IMR-90 (cell line): ENCODE results near the gene FOCAD. TPM values are rescaled to one million over a fixed set of nuclear protein-coding genes. Genes with fewer than 3 reads are reported as not detected.

ENCODE experiments used
- ATAC-seq: fragments of 200-7000 bp; cut with Tn5 transposase; 2 replicates; pipeline ENCODE4 v1.9.1; 2020; ENCODE audit warnings: low read depth, mild to moderate bottlenecking, moderate library complexity
- BruUV-seq: library from RNA; stranded (reverse); fragments of 400-500 nt; replicated peaks from 2 replicates; lab custom pipeline; 2021; lab: Mats Ljungman, UMichigan
- CTCF ChIA-PET: fragments of 300-600 bp; formaldehyde crosslinking; extraction: SDS; loops from one replicate; lab custom pipeline; 2021; ENCODE audit warnings: antibody characterized with exemption; lab: Yijun Ruan, JAX
- POLR2A ChIA-PET: fragments of 300-600 bp; sonication (Branson Sonifier 250); formaldehyde crosslinking; loops from one replicate; lab custom pipeline; 2022; ENCODE audit warnings: antibody characterized with exemption; ENCODE audit not compliant: unreplicated experiment; lab: Charles Lee
- DNase-seq: peaks from one replicate; pipeline ENCODE4 v3.0.0; 2013
- H2AFZ ChIP-seq: replicated peaks from 2 replicates; pipeline ENCODE3; 2013; ENCODE audit warnings: low read length, mild to moderate bottlenecking; ENCODE audit not compliant: poor library complexity
- H2AK5ac ChIP-seq: 2 replicates; pipeline ENCODE4 v1.6.1; 2013; ENCODE audit warnings: low read depth, low read length, inconsistent platforms
- H2AK9ac ChIP-seq: replicated peaks from 2 replicates; pipeline ENCODE3; 2013; ENCODE audit warnings: mild to moderate bottlenecking, low read depth, low read length, moderate library complexity; ENCODE audit not compliant: poor library complexity
- H2BK120ac ChIP-seq: 2 replicates; pipeline ENCODE4 v1.6.1; 2013; ENCODE audit warnings: low read depth, low read length, inconsistent platforms
- H2BK15ac ChIP-seq: 3 replicates; pipeline ENCODE4 v1.6.1; 2013; ENCODE audit warnings: low read depth, low read length, inconsistent platforms
- H2BK20ac ChIP-seq: 2 replicates; pipeline ENCODE4 v1.6.1; 2013; ENCODE audit warnings: low read depth, mild to moderate bottlenecking, inconsistent platforms, low read length, moderate library complexity
- H2BK5ac ChIP-seq: 2 replicates; pipeline ENCODE4 v1.6.1; 2013; ENCODE audit warnings: mild to moderate bottlenecking, low read depth, low read length, inconsistent platforms; ENCODE audit not compliant: poor library complexity, severe bottlenecking
- H3K14ac ChIP-seq: replicated peaks from 2 replicates; pipeline ENCODE4 v1.6.1; 2013; ENCODE audit warnings: low read depth, low read length, inconsistent platforms
- H3K18ac ChIP-seq: 2 replicates; pipeline ENCODE4 v1.6.1; 2013; ENCODE audit warnings: low read depth, low read length, control low read depth
- H3K23ac ChIP-seq: 2 replicates; pipeline ENCODE4 v1.6.1; 2013; ENCODE audit warnings: low read depth, low read length, inconsistent platforms
- H3K27ac ChIP-seq: 2 replicates; pipeline ENCODE4 v1.5.1; 2013; ENCODE audit warnings: mild to moderate bottlenecking, control low read depth, low read length; ENCODE audit not compliant: insufficient read depth
- H3K27me3 ChIP-seq: 2 replicates; pipeline ENCODE4 v1.6.1; 2013; ENCODE audit warnings: low read length; ENCODE audit not compliant: control insufficient read depth, insufficient read depth
- H3K36me3 ChIP-seq: 2 replicates; pipeline ENCODE4 v1.6.1; 2013; ENCODE audit warnings: low read length, mixed read lengths; ENCODE audit not compliant: control insufficient read depth, insufficient read depth
- H3K4ac ChIP-seq: 2 replicates; pipeline ENCODE4 v1.6.1; 2013; ENCODE audit warnings: low read depth, low read length, inconsistent platforms
- H3K4me1 ChIP-seq: 2 replicates; pipeline ENCODE4 v1.6.1; 2013; ENCODE audit warnings: low read length, mixed read lengths; ENCODE audit not compliant: control insufficient read depth, insufficient read depth
- H3K4me2 ChIP-seq: 2 replicates; pipeline ENCODE4 v1.6.1; 2013; ENCODE audit warnings: low read depth, mild to moderate bottlenecking, control low read depth, low read length, moderate library complexity
- H3K4me3 ChIP-seq: 2 replicates; pipeline ENCODE4 v1.5.1; 2013; ENCODE audit warnings: low read depth, mild to moderate bottlenecking, control low read depth, low read length, moderate library complexity; ENCODE audit not compliant: insufficient read depth
- H3K56ac ChIP-seq: 2 replicates; pipeline ENCODE4 v1.6.1; 2013; ENCODE audit warnings: low read length, inconsistent platforms; ENCODE audit not compliant: insufficient read depth; ENCODE audit errors: extremely low read depth
- H3K79me1 ChIP-seq, 2 experiments: 2 replicates each; pipeline ENCODE4 v1.6.1; 2013; ENCODE audit warnings: low read length in 2 of 2, inconsistent platforms in 1 of 2, low read depth in 1 of 2
- H3K9ac ChIP-seq: 2 replicates; pipeline ENCODE4 v1.6.1; 2013; ENCODE audit warnings: low read depth, low read length, control low read depth
- H3K9me1 ChIP-seq: 2 replicates; pipeline ENCODE4 v1.6.1; 2013; ENCODE audit warnings: low read length, inconsistent platforms; ENCODE audit not compliant: insufficient read depth
- H3K9me3 ChIP-seq: 2 replicates; pipeline ENCODE4 v1.6.1; 2013; ENCODE audit warnings: low read length; ENCODE audit not compliant: control insufficient read depth, insufficient read depth
- H4K20me1 ChIP-seq: 2 replicates; pipeline ENCODE4 v1.6.1; 2013; ENCODE audit warnings: low read length, inconsistent platforms; ENCODE audit not compliant: insufficient read depth
- H4K5ac ChIP-seq: 2 replicates; pipeline ENCODE4 v1.6.1; 2013; ENCODE audit warnings: mild to moderate bottlenecking, low read depth, low read length, control low read depth
- H4K8ac ChIP-seq, 2 experiments: 2 replicates each; pipeline ENCODE4 v1.6.1; 2013; ENCODE audit warnings: low read depth in 2 of 2, low read length in 2 of 2, control low read depth in 1 of 2, inconsistent platforms in 1 of 2
- H4K91ac ChIP-seq: 2 replicates; pipeline ENCODE4 v1.6.1; 2013; ENCODE audit warnings: low read depth, low read length, inconsistent platforms; ENCODE audit not compliant: insufficient read depth
- BHLHE40 ChIP-seq: fragments of 150-350 bp; IDR thresholded peaks from 2 replicates; pipeline ENCODE4 v1.6.1; 2016; ENCODE audit warnings: mild to moderate bottlenecking, low read depth, low read length
- CEBPB ChIP-seq: IDR thresholded peaks from 2 replicates; pipeline ENCODE4 v1.6.1; 2012; ENCODE audit warnings: low read depth, low read length, improper control_type of control experiment
- CHD1 ChIP-seq: IDR thresholded peaks from 2 replicates; pipeline ENCODE4 v1.6.1; 2012; ENCODE audit warnings: low read depth, low read length, improper control_type of control experiment
- FOS ChIP-seq: fragments of 150-350 bp; IDR thresholded peaks from 2 replicates; pipeline ENCODE4 v1.6.1; 2016; ENCODE audit warnings: low read depth, low read length
- MAFK ChIP-seq: IDR thresholded peaks from 2 replicates; pipeline ENCODE4 v1.6.1; 2012; ENCODE audit warnings: low read depth, low read length, improper control_type of control experiment
- MAZ ChIP-seq: IDR thresholded peaks from 2 replicates; pipeline ENCODE4 v1.6.1; 2012; ENCODE audit warnings: low read depth, mild to moderate bottlenecking, low read length, improper control_type of control experiment, moderate library complexity, borderline replicate concordance
- MXI1 ChIP-seq: IDR thresholded peaks from 2 replicates; pipeline ENCODE4 v1.6.1; 2012; ENCODE audit warnings: low read depth, mild to moderate bottlenecking, low read length, moderate library complexity, borderline replicate concordance
- NFE2L2 ChIP-seq: fragments of 150-350 bp; IDR thresholded peaks from 2 replicates; pipeline ENCODE4 v1.6.1; 2016; ENCODE audit warnings: low read depth, mild to moderate bottlenecking, low read length
- POLR2A ChIP-seq: IDR thresholded peaks from 2 replicates; pipeline ENCODE4 v1.6.1; 2012; ENCODE audit warnings: mild to moderate bottlenecking, low read depth, low read length
- RAD21 ChIP-seq: IDR thresholded peaks from 2 replicates; pipeline ENCODE4 v1.6.1; 2012; ENCODE audit warnings: low read length, improper control_type of control experiment
- RCOR1 ChIP-seq: IDR thresholded peaks from 2 replicates; pipeline ENCODE4 v1.6.1; 2012; ENCODE audit warnings: mild to moderate bottlenecking, low read length, improper control_type of control experiment; ENCODE audit not compliant: insufficient replicate concordance
- RFX5 ChIP-seq: IDR thresholded peaks from 2 replicates; pipeline ENCODE4 v1.8.0; 2012; ENCODE audit warnings: low read depth, mild to moderate bottlenecking, low read length, moderate library complexity
- SMC3 ChIP-seq: fragments of 150-350 bp; IDR thresholded peaks from 2 replicates; pipeline ENCODE4 v1.6.1; 2016; ENCODE audit warnings: low read depth, mild to moderate bottlenecking, antibody characterized with exemption, low read length, moderate library complexity
- WGBS, 2 experiments: methylation state at CpG; one replicate each; pipeline versions ENCODE4 v1.1.5 to v1.1.7; 2013; ENCODE audit warnings: missing lambda C conversion rate in 2 of 2; ENCODE audit not compliant: insufficient read length in 1 of 2; ENCODE audit errors: extremely low coverage in 2 of 2; 5-methylcytosine and 5-hydroxymethylcytosine counted together
- dilution Hi-C: fragments of 300-500 bp; cut with HindIII; formaldehyde crosslinking; loops from one replicate; pipeline ENCODE4 v1.14.3; 2018; ENCODE audit warnings: low sequenced_read_pairs; ENCODE audit not compliant: unreplicated experiment
- in situ Hi-C: fragments of 300-500 bp; cut with MboI; formaldehyde crosslinking; loops from 3 replicates; pipeline ENCODE4 v1.14.3; 2019; ENCODE audit warnings: low sequenced_read_pairs, inconsistent platforms, mixed read lengths
- intact Hi-C: fragments of 100-400 bp; cut with micrococcal nuclease; formaldehyde crosslinking; loops from 2 replicates; pipeline ENCODE4 v1.10.0; 2022
- polyA plus RNA-seq, 3 experiments: library from polyadenylated mRNA; depleted of rRNA; stranded (reverse); fragments of >200 nt; gene quantifications; 2 replicates each; pipeline ENCODE4 v1.2.3, GENCODE V29; 2012; ENCODE audit warnings: low replicate concordance in 1 of 3
- total RNA-seq: library from RNA; depleted of rRNA; stranded (reverse); fragments of >200 nt; gene quantifications from 2 replicates; pipeline ENCODE4 v1.2.3, GENCODE V29; 2012
- TF ChIP-seq, protein P1 (sequence below): fragments of 150-350 bp; IDR thresholded peaks from 2 replicates; pipeline ENCODE4 v1.6.1; 2016; ENCODE audit warnings: low read depth, mild to moderate bottlenecking, low read length, moderate library complexity, borderline replicate concordance
- TF ChIP-seq, protein P2 (sequence below): fragments of 150-350 bp; IDR thresholded peaks from 2 replicates; pipeline ENCODE4 v1.6.1; 2017; ENCODE audit warnings: mild to moderate bottlenecking, antibody characterized with exemption, low read length, low read depth
- TF ChIP-seq, protein P3 (sequence below): conservative IDR thresholded peaks from 2 replicates; pipeline ENCODE4 v1.5.1; 2012; ENCODE audit warnings: mild to moderate bottlenecking, low read depth, low read length, improper control_type of control experiment

The FOCAD gene
- total and polyA plus RNA-seq, 2 of the 4 experiments (the other 2 are of a cell fraction), result 28.8 to 91.2 TPM

DNA sequence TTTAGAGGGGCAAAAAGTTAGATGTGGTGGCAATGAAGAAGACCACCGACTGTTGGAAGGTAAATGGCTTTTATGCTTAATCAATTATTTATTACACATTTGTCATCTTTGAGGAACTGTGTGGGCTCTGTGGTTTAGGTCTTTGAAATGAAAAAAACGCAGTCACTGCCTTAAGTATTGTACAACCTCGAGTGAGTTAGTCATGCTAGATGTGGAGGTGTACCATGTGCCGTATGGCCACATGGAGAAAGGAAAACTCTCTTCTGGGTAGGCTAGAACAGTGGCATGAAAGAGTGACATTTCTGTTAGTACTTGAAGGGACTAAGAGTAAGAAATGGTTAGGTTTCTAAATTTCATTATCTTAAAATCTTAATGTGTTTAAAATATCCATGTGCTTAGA lies 181.3 kb downstream of the FOCAD start:
- no peak overlapping the region for H2AFZ ChIP-seq
- no peak overlapping the region for H4K8ac ChIP-seq
- no peak overlapping the region for H3K18ac ChIP-seq
- no TSS peak for BruUV-seq
- H3K9me1 ChIP-seq, result no peaks in the 10 kb centered on the region
- no peak overlapping the region for H3K4me3 ChIP-seq
- WGBS, 2 experiments, result no CpG with 5 or more reads among the region's 4 CpGs
- H4K5ac ChIP-seq, result no peak overlapping the region
- in situ Hi-C loops (no loop called here), dilution Hi-C loops (no loop called here), intact Hi-C loops (no loop called here)
- H3K56ac ChIP-seq, result no peak overlapping the region
- H4K91ac ChIP-seq, result no peak overlapping the region
- H3K27ac ChIP-seq, result no peak overlapping the region
- TF ChIP-seq NFE2L2 (no peak), RCOR1 (no peak), FOS (no peak), MAFK (no peak), BHLHE40 (no peak), POLR2A (no peak), CEBPB (no peak), RFX5 (no peak), CHD1 (no peak), MAZ (no peak), SMC3 (no peak), MXI1 (no peak), RAD21 (no peak)
- TF ChIP-seq, protein P1, sequence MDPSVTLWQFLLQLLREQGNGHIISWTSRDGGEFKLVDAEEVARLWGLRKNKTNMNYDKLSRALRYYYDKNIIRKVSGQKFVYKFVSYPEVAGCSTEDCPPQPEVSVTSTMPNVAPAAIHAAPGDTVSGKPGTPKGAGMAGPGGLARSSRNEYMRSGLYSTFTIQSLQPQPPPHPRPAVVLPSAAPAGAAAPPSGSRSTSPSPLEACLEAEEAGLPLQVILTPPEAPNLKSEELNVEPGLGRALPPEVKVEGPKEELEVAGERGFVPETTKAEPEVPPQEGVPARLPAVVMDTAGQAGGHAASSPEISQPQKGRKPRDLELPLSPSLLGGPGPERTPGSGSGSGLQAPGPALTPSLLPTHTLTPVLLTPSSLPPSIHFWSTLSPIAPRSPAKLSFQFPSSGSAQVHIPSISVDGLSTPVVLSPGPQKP, result no peak
- TF ChIP-seq, protein P2, sequence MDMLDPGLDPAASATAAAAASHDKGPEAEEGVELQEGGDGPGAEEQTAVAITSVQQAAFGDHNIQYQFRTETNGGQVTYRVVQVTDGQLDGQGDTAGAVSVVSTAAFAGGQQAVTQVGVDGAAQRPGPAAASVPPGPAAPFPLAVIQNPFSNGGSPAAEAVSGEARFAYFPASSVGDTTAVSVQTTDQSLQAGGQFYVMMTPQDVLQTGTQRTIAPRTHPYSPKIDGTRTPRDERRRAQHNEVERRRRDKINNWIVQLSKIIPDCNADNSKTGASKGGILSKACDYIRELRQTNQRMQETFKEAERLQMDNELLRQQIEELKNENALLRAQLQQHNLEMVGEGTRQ, result no peak
- TF ChIP-seq, protein P3, sequence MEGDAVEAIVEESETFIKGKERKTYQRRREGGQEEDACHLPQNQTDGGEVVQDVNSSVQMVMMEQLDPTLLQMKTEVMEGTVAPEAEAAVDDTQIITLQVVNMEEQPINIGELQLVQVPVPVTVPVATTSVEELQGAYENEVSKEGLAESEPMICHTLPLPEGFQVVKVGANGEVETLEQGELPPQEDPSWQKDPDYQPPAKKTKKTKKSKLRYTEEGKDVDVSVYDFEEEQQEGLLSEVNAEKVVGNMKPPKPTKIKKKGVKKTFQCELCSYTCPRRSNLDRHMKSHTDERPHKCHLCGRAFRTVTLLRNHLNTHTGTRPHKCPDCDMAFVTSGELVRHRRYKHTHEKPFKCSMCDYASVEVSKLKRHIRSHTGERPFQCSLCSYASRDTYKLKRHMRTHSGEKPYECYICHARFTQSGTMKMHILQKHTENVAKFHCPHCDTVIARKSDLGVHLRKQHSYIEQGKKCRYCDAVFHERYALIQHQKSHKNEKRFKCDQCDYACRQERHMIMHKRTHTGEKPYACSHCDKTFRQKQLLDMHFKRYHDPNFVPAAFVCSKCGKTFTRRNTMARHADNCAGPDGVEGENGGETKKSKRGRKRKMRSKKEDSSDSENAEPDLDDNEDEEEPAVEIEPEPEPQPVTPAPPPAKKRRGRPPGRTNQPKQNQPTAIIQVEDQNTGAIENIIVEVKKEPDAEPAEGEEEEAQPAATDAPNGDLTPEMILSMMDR, result no peak
- H2BK120ac ChIP-seq, result no peak overlapping the region
- no peaks in the 10 kb centered on the region for H4K20me1 ChIP-seq
- no peak overlapping the region for H3K4me2 ChIP-seq
- H2AK5ac ChIP-seq, result no peak overlapping the region; the same call in 1 of the 2 replicates
- no peak for DNase-seq
- H3K79me1 ChIP-seq, result no peaks in the 10 kb centered on the region; a peak in 1 of 4 replicates
- H3K23ac ChIP-seq, result no peak overlapping the region
- H3K4ac ChIP-seq, result no peak overlapping the region
- H3K9ac ChIP-seq, result no peak overlapping the region
- H3K36me3 ChIP-seq, result 0 out of 2 replicates have a peak, but pooled peaks cover 1% of the 10 kb centered on the region
- POLR2A ChIA-PET, result no interaction called here
- no peak overlapping the region for H2BK20ac ChIP-seq
- no peaks in the 10 kb centered on the region for H3K4me1 ChIP-seq
- no peak for ATAC-seq
- CTCF ChIA-PET, result no interaction called here
- H2BK15ac ChIP-seq, result no peak overlapping the region
- no peaks in the 10 kb centered on the region for H3K27me3 ChIP-seq
- H2BK5ac ChIP-seq, result no peak overlapping the region
- peak overlapping the region; percentile 45; the same call in 1 of the 2 replicates for H3K14ac ChIP-seq
- no peak overlapping the region for H2AK9ac ChIP-seq
- H3K9me3 ChIP-seq, result no peaks in the 10 kb centered on the region
